Stomach (tissue), 4 donors: ENCODE results near the gene SH2D3C.

Experiments used
- POLR2AphosphoS5 ChIP-seq, 3 donors: sonication (generic); formaldehyde crosslinking; IDR thresholded peaks; one replicate each; pipeline ENCODE4 v1.6.1; 2016; ENCODE audit warnings: antibody characterized with exemption in 3 of 3
- TF ChIP-seq, protein P1 (sequence below), 7 experiments: fragments of 450-650 bp in 4 of 7; fragments of 200-600 bp in 3 of 7; sonication (generic) in 3 of 7; IDR thresholded peaks; one replicate each; pipeline ENCODE4 v1.5.1; 2016 to 2019; ENCODE audit warnings: antibody characterized with exemption in 7 of 7, control low read depth in 2 of 7, mild to moderate bottlenecking in 1 of 7

DNA sequence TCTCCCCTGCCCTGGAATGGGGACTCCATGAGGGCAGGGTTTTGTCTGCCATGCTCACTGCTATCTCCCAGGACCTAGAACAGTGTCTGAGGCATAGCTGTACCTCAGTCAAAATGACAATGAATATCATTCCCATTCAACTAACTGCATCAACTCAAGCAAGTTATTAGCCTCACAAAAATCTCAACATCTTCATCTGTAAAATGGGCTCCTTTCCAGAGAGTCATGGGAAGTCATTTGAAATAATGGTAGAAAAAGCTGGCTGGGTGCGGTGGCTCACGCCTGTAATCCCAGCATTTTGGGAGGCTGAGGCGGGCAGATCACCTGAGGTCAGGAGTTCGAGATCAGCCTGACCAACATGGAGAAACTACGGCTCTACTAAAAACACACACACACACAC lies 9.4 kb downstream of the SH2D3C start:
- TF ChIP-seq, protein P1, sequence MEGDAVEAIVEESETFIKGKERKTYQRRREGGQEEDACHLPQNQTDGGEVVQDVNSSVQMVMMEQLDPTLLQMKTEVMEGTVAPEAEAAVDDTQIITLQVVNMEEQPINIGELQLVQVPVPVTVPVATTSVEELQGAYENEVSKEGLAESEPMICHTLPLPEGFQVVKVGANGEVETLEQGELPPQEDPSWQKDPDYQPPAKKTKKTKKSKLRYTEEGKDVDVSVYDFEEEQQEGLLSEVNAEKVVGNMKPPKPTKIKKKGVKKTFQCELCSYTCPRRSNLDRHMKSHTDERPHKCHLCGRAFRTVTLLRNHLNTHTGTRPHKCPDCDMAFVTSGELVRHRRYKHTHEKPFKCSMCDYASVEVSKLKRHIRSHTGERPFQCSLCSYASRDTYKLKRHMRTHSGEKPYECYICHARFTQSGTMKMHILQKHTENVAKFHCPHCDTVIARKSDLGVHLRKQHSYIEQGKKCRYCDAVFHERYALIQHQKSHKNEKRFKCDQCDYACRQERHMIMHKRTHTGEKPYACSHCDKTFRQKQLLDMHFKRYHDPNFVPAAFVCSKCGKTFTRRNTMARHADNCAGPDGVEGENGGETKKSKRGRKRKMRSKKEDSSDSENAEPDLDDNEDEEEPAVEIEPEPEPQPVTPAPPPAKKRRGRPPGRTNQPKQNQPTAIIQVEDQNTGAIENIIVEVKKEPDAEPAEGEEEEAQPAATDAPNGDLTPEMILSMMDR (IDR thresholded peaks at IDR 0.05): no peak
- no peak for TF ChIP-seq POLR2AphosphoS5 (IDR thresholded peaks at IDR 0.05)
